HepG2 (cell line): ENCODE data around the gene ZNF444. TPM values are rescaled to one million over a fixed set of nuclear protein-coding genes. Genes with fewer than 3 reads are reported as not detected.

Experiments
- DMAP1 ChIP-seq: IDR thresholded peaks from 2 replicates; pipeline ENCODE4 v1.6.1; 2016
- EEA1 ChIP-seq: sonication (generic); formaldehyde crosslinking; IDR thresholded peaks from 2 replicates; pipeline ENCODE4 v1.5.1; 2020; ENCODE audit warnings: mild to moderate bottlenecking, missing genetic modification reagents, borderline replicate concordance
- FOXP4 ChIP-seq: sonication (generic); formaldehyde crosslinking; IDR thresholded peaks from 2 replicates; pipeline ENCODE4 v1.4.0; 2020; ENCODE audit warnings: missing genetic modification reagents
- GABPA ChIP-seq, 2 experiments: IDR thresholded peaks; 2 replicates each; pipeline ENCODE4 v1.6.1; 2011 to 2016; ENCODE audit warnings: low read depth in 2 of 2, low read length in 1 of 2, missing biosample characterization in 1 of 2, missing genetic modification characterization in 1 of 2
- HNF4G ChIP-seq, 2 experiments: sonication (generic) in 1 of 2; formaldehyde crosslinking in 1 of 2; IDR thresholded peaks; 2 replicates each; pipeline versions ENCODE4 v1.4.0 to v1.6.1; 2011 to 2020; ENCODE audit warnings: borderline replicate concordance in 2 of 2, low read depth in 2 of 2, mild to moderate bottlenecking in 2 of 2, low read length in 1 of 2, missing genetic modification reagents in 1 of 2, moderate library complexity in 1 of 2
- HNRNPLL ChIP-seq: fragments of 200-400 bp; formaldehyde crosslinking; IDR thresholded peaks from 2 replicates; pipeline ENCODE4 v1.6.1; 2017; ENCODE audit warnings: mild to moderate bottlenecking, low read depth, low read length; ENCODE audit not compliant: poor library complexity, severe bottlenecking
- HOXA5 ChIP-seq: sonication (generic); formaldehyde crosslinking; IDR thresholded peaks from 2 replicates; pipeline ENCODE4 v1.4.0; 2020; ENCODE audit warnings: missing genetic modification reagents
- KLF16 ChIP-seq, 2 experiments: sonication (generic) in 1 of 2; formaldehyde crosslinking in 1 of 2; IDR thresholded peaks; 2 replicates each; pipeline versions ENCODE4 v1.6.1 to v1.8.0; 2016 to 2023; ENCODE audit warnings: missing genetic modification reagents in 2 of 2, missing compliant biosample characterization in 1 of 2
- MAFK ChIP-seq, 2 experiments: IDR thresholded peaks in 1 of 2; conservative IDR thresholded peaks in 1 of 2; 2 replicates each; pipeline ENCODE4 v1.6.1; 2011; ENCODE audit warnings: improper control_type of control experiment in 2 of 2, low read length in 2 of 2
- MED13 ChIP-seq: sonication (generic); formaldehyde crosslinking; IDR thresholded peaks from 2 replicates; pipeline ENCODE4 v1.5.0; 2020; ENCODE audit warnings: missing genetic modification reagents
- MTA3 ChIP-seq: sonication (generic); formaldehyde crosslinking; IDR thresholded peaks from 2 replicates; pipeline ENCODE4 v1.4.0; 2020; ENCODE audit warnings: missing genetic modification reagents
- SIX1 ChIP-seq: sonication (generic); formaldehyde crosslinking; IDR thresholded peaks from 2 replicates; pipeline ENCODE4 v1.4.0; 2020; ENCODE audit warnings: missing genetic modification reagents, borderline replicate concordance
- SOX6 ChIP-seq, 2 experiments: fragments of 450-650 bp in 1 of 2; sonication (generic) in 1 of 2; formaldehyde crosslinking in 1 of 2; IDR thresholded peaks; 2 replicates each; pipeline versions ENCODE4 v1.4.0 to v1.6.1; 2017 to 2020; ENCODE audit warnings: antibody characterized with exemption in 1 of 2, mild to moderate bottlenecking in 1 of 2, missing genetic modification reagents in 1 of 2
- SP5 ChIP-seq: IDR thresholded peaks from 2 replicates; pipeline ENCODE4 v1.6.1; 2016; ENCODE audit warnings: low read depth, borderline replicate concordance
- SPEN ChIP-seq: sonication (generic); formaldehyde crosslinking; IDR thresholded peaks from 2 replicates; pipeline ENCODE4 v1.5.1; 2020; ENCODE audit warnings: low read depth, mild to moderate bottlenecking, missing genetic modification reagents
- YEATS4 ChIP-seq: sonication (generic); formaldehyde crosslinking; IDR thresholded peaks from 2 replicates; pipeline ENCODE4 v1.4.0; 2020; ENCODE audit warnings: missing genetic modification reagents, borderline replicate concordance
- ZBTB42 ChIP-seq: sonication (generic); formaldehyde crosslinking; IDR thresholded peaks from 2 replicates; pipeline ENCODE4 v1.5.0; 2020; ENCODE audit warnings: mild to moderate bottlenecking, missing genetic modification reagents
- ZNF350 ChIP-seq: sonication (generic); formaldehyde crosslinking; IDR thresholded peaks from 2 replicates; pipeline ENCODE4 v1.4.0; 2020; ENCODE audit warnings: mild to moderate bottlenecking, low read depth, missing genetic modification reagents, borderline replicate concordance
- ZNF383 ChIP-seq: sonication (generic); formaldehyde crosslinking; IDR thresholded peaks from 2 replicates; pipeline ENCODE4 v1.4.0; 2020; ENCODE audit warnings: missing genetic modification reagents, mild to moderate bottlenecking, borderline replicate concordance
- ZNF431 ChIP-seq: sonication (generic); formaldehyde crosslinking; IDR thresholded peaks from 2 replicates; pipeline ENCODE4 v1.9.0; 2022; ENCODE audit warnings: missing genetic modification reagents, low read depth, mild to moderate bottlenecking, borderline replicate concordance
- ZNF547 ChIP-seq: sonication (generic); formaldehyde crosslinking; IDR thresholded peaks from 2 replicates; pipeline ENCODE4 v1.5.1; 2020; ENCODE audit warnings: mild to moderate bottlenecking, missing genetic modification reagents
- ZNF691 ChIP-seq: sonication (generic); formaldehyde crosslinking; IDR thresholded peaks from 2 replicates; pipeline ENCODE4 v1.4.0; 2020; ENCODE audit warnings: missing genetic modification reagents, low read depth, mild to moderate bottlenecking, borderline replicate concordance
- ZNF768 ChIP-seq: sonication (generic); formaldehyde crosslinking; IDR thresholded peaks from 2 replicates; pipeline ENCODE4 v1.4.0; 2020; ENCODE audit warnings: missing genetic modification reagents
- ZNF772 ChIP-seq: sonication (generic); formaldehyde crosslinking; IDR thresholded peaks from 2 replicates; pipeline ENCODE4 v1.5.0; 2020; ENCODE audit warnings: mild to moderate bottlenecking, missing genetic modification reagents
- ZNF777 ChIP-seq: sonication (generic); formaldehyde crosslinking; IDR thresholded peaks from 2 replicates; pipeline ENCODE4 v1.4.0; 2020; ENCODE audit warnings: missing genetic modification reagents
- polyA plus RNA-seq, 8 experiments: library from polyadenylated mRNA; depleted of rRNA in 3 of 8; stranded (reverse) in 7 of 8; unstranded in 1 of 8; fragments of >200 nt; fragmentation: Illumina TruSeq in 4 of 8; extraction: Trizol in 4 of 8; gene quantifications; 2 replicates each; pipeline versions ENCODE4 v1.2.1 to v1.2.3, GENCODE V29; 2011 to 2016; ENCODE audit warnings: low read depth in 4 of 8, missing spikeins in 1 of 8, mixed read lengths in 1 of 8; ENCODE audit not compliant: insufficient read depth in 1 of 8
- total RNA-seq, 5 experiments: library from RNA; depleted of rRNA; stranded (reverse); fragments of >200 nt; fragmentation: Illumina TruSeq; extraction: Trizol; gene quantifications; 2 replicates each; pipeline ENCODE4 v1.2.3, GENCODE V29; 2016; ENCODE audit warnings: low read depth in 1 of 5

Gene ZNF444
- total and polyA plus RNA-seq, 2 of the 13 experiments (the other 11 are each of a cell fraction or from before 2014, with no cell fraction given) = 27.4 to 30.3 TPM

DNA sequence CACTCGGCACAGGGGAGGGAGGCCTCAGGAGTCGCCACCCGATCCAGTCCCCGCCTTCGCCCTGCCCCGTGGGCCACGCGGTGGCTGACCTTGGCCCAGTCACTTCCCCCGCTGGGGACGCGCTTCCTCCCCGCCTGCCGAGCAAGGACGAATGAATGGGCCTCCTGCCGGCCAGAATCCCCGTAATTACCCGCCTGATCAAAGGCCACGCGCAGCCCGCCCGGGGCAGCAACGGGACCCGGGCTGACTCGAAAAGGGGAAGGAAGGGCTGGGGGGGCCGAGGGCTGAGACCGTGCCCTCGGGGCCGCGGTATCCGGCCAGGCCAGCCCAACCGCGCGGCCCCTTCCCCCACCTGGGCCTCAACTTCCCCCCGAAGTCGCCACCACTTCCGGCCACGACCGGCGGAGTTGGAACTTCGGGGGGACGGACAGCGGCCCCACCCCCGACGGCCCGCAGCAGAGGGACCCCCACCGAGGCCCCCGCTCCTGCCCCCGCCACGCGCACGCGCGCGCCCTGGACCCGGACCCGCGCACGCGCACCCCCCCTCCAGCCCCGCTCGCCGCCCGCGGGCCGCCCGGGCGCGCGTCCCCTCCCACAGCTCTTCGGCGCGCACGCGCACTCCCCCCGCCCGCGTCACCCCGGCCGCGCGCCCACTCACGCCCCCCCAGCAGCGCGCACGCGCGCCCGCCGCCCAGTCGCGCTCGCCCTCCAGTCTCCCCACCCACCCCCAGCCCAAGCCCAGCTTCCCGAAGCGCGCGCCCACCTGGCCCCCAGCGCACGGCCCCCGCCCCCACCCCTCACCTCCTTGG is 20.5 kb upstream of the ZNF444 start (continued):
- TF ChIP-seq YEATS4 (CRISPR knock-in tag) = peak; percentile 94
- peak; percentile 63; the same call in 1 of the 2 replicates for TF ChIP-seq ZNF431 (CRISPR knock-in tag)
- TF ChIP-seq ZBTB42 (CRISPR knock-in tag) = no peak
- TF ChIP-seq HOXA5 (CRISPR knock-in tag) = peak; percentile 76
- TF ChIP-seq EEA1 (CRISPR knock-in tag) = peak; percentile 58; the same call in 1 of the 2 replicates
- peak; percentile 63 for TF ChIP-seq FOXP4 (CRISPR knock-in tag)
- peak; percentile 98 for TF ChIP-seq DMAP1
- TF ChIP-seq SIX1 (CRISPR knock-in tag) = peak; percentile 34; the same call in 1 of the 2 replicates
- TF ChIP-seq SPEN (CRISPR knock-in tag) = peak; percentile 87
- no peak for TF ChIP-seq SOX6 (IDR thresholded peaks at IDR 0.05)
- 0 out of 2 replicates have a peak, but pooled peaks have one; percentile 38 for TF ChIP-seq SOX6 (CRISPR knock-in tag; IDR thresholded peaks at IDR 0.05)
- peak; percentile 76; the same call in 1 of the 2 replicates for TF ChIP-seq SP5 (CRISPR knock-in tag)
- TF ChIP-seq HNRNPLL = peak; percentile 42
- TF ChIP-seq ZNF547 (CRISPR knock-in tag) = peak; percentile 39; the same call in 1 of the 2 replicates
- TF ChIP-seq MED13 (CRISPR knock-in tag) = peak; percentile 68; the same call in 1 of the 2 replicates
- TF ChIP-seq HNF4G (IDR thresholded peaks at IDR 0.05; ENCODE audit: borderline replicate concordance, low read depth, low read length) = peak; percentile 51; the same call in 1 of the 2 replicates
- TF ChIP-seq HNF4G (CRISPR knock-in tag; IDR thresholded peaks at IDR 0.05; ENCODE audit: borderline replicate concordance, low read depth) = peak; percentile 85
- TF ChIP-seq ZNF772 (CRISPR knock-in tag) = peak; percentile 67; the same call in 1 of the 2 replicates
- peak; percentile 61 for TF ChIP-seq GABPA (IDR thresholded peaks at IDR 0.05; ENCODE audit: low read depth, low read length)
- peak; percentile 80 for TF ChIP-seq GABPA (CRISPR knock-in tag; IDR thresholded peaks at IDR 0.05; ENCODE audit: low read depth)
- TF ChIP-seq MAFK (conservative IDR thresholded peaks at IDR 0.05 in 1 of 2, IDR thresholded peaks at IDR 0.05 in 1 of 2; ENCODE audit: low read length in 2 of 2) = no peak
- TF ChIP-seq MTA3 (CRISPR knock-in tag) = no peak
- TF ChIP-seq KLF16 (CRISPR knock-in tag; IDR thresholded peaks at IDR 0.05) = peak in 1 of 2 experiments; percentile 89; a peak in 2 of 4 replicates
- TF ChIP-seq ZNF350 (CRISPR knock-in tag) = 0 out of 2 replicates have a peak, but pooled peaks have one; percentile 49
- peak; percentile 87 for TF ChIP-seq ZNF777
- TF ChIP-seq ZNF383 (CRISPR knock-in tag) = no peak
- TF ChIP-seq ZNF691 (CRISPR knock-in tag) = no peak
- peak; percentile 78 for TF ChIP-seq ZNF768 (CRISPR knock-in tag)
